ENCODE measurements around the gene GBP2. TPM values are rescaled to one million over a fixed set of nuclear protein-coding genes. Genes with fewer than 3 reads are reported as not detected.

GBP2 gene
- total and polyA plus RNA-seq, 2 donors from 2014 or later = 30.1 to 41.8 TPM

GRCh38 chr1:89060091-89060490 is 65.8 kb downstream of the GBP2 start:
- H3K4me1 ChIP-seq (ENCODE audit: control insufficient read depth in 2 of 3, insufficient read depth in 2 of 3, low read depth in 1 of 3, low read length in 3 of 3) = no peaks in the 10 kb centered on the region
- no peak overlapping the region for H3K27ac ChIP-seq (ENCODE audit: low read depth in 2 of 2, low read length in 2 of 2)
- no peak for TF ChIP-seq CTCF (IDR thresholded peaks at IDR 0.05; ENCODE audit: borderline replicate concordance, extremely low read depth, insufficient read depth)
- H3K9me3 ChIP-seq (ENCODE audit: control insufficient read depth in 2 of 3, insufficient read depth in 1 of 3, low read length in 3 of 3) = no peaks in the 10 kb centered on the region
- no peak for DNase-seq
- no peak for FAIRE-seq
- H3K4me3 ChIP-seq (ENCODE audit: low read length in 3 of 3) = no peak overlapping the region
- intact Hi-C loops (cut with DNase I) = no loop called here
- no peak overlapping the region for H3K9ac ChIP-seq (ENCODE audit: low read length in 3 of 3)
- H3K36me3 ChIP-seq (ENCODE audit: control insufficient read depth in 2 of 3, insufficient read depth in 3 of 3, low read length in 3 of 3) = peaks cover 0 to 16% (median 10%) of the 10 kb centered on the region in 3 donors
- H3K27me3 ChIP-seq (ENCODE audit: control insufficient read depth, insufficient read depth, low read length) = no peaks in the 10 kb centered on the region

Other genes starting within 250 kb of the GBP2 start
- gene GTF2B, start 234.5 kb downstream of the GBP2 start, total RNA-seq = 24.3 TPM
- 33.0 TPM for gene GTF2B, start 234.5 kb downstream of the GBP2 start, polyA plus RNA-seq (ENCODE audit: insufficient read depth, low read depth, low replicate concordance)
- 32.4 TPM for gene KYAT3, start 133.5 kb downstream of the GBP2 start, total RNA-seq
- 24.6 TPM for gene KYAT3, start 133.5 kb downstream of the GBP2 start, polyA plus RNA-seq (ENCODE audit: insufficient read depth, low read depth, low replicate concordance)
- 19.5 TPM for gene RBMXL1, start 133.5 kb downstream of the GBP2 start, total RNA-seq
- gene RBMXL1, start 133.5 kb downstream of the GBP2 start, polyA plus RNA-seq (ENCODE audit: insufficient read depth, low read depth, low replicate concordance) = 4.9 TPM
- 57.7 TPM for gene GBP3, start 103.2 kb downstream of the GBP2 start, total RNA-seq
- 31.5 TPM for gene GBP3, start 103.2 kb downstream of the GBP2 start, polyA plus RNA-seq (ENCODE audit: insufficient read depth, low read depth, low replicate concordance)
- gene GBP1, start 60.9 kb downstream of the GBP2 start, total RNA-seq = 17.9 TPM
- gene GBP1, start 60.9 kb downstream of the GBP2 start, polyA plus RNA-seq (ENCODE audit: insufficient read depth, low read depth, low replicate concordance) = 8.4 TPM
- not detected for gene GBP7, start 49.9 kb upstream of the GBP2 start, total RNA-seq
- gene GBP7, start 49.9 kb upstream of the GBP2 start, polyA plus RNA-seq (ENCODE audit: insufficient read depth, low read depth, low replicate concordance) = not detected
- gene GBP4, start 72.8 kb upstream of the GBP2 start, total RNA-seq = 9.0 TPM
- gene GBP4, start 72.8 kb upstream of the GBP2 start, polyA plus RNA-seq (ENCODE audit: insufficient read depth, low read depth, low replicate concordance) = 11.0 TPM
- 7.3 TPM for gene GBP5, start 146.7 kb upstream of the GBP2 start, total RNA-seq
- 0.52 TPM for gene GBP5, start 146.7 kb upstream of the GBP2 start, polyA plus RNA-seq (ENCODE audit: insufficient read depth, low read depth, low replicate concordance)
- not detected for gene GBP6, start 237.9 kb upstream of the GBP2 start, total RNA-seq
- not detected for gene GBP6, start 237.9 kb upstream of the GBP2 start, polyA plus RNA-seq (ENCODE audit: insufficient read depth, low read depth, low replicate concordance)

Measured in kidney (tissue), 14 donors.